Activated CD8-positive, alpha-beta memory T cell treated with anti-CD3 and anti-CD28 coated beads for 48 hours (primary cell): ENCODE data around the gene ZNF235.
"Not testable (repeated sequence)": the region's sequence is repeated elsewhere in the genome, so short reads cannot be mapped to it uniquely, and the experiment has no call there.

ENCODE experiments used
- DNase-seq, 3 experiments: peaks; one replicate each; pipeline ENCODE4 v3.0.0-alpha.2; 2020; ENCODE audit warnings: low read depth in 2 of 3, low spot score in 2 of 3

The ZNF235 gene

GRCh38 chr19:44258136-44258535 is 46.7 kb downstream of the ZNF235 start:
- DNase-seq = no peak

DNA sequence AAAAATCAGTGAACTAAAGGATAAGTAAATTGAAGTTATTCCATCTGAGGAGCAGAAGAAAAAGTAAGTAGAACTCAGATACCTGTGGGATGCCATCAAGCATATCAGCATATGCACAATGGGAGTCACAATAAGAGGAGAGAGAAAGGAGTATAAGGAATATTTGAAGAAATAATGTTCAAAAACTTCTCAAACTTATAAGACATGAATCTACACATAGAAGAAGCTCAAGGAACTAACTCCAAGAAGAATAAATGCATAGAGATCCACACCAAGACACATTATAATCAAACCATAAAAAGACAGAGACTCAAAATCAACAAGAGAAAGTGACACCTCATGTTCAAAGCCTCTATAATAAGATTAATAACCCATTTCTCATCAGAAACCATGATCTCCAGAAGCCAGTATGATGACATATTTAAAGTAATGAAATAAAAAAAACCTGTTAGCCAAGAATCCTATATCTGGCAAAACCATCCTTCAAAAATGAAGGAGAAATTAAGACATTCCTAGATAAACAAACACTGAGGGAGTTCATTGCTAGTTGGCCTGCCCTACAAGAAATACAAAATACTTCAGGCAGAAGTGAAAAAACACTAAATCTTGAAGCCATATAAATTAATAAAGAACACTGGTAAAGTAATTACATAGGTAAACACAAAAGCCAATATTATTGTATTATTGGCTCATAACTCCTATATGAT is 49.0 kb downstream of the ZNF235 start:
- DNase-seq = no peak

- no peak for DNase-seq
These were observed 50.3 kb downstream of the ZNF235 start for GRCh38 chr19:44254496-44254895.

GRCh38 chr19:44253392-44253791 is 51.4 kb downstream of the ZNF235 start:
- DNase-seq = not testable (repeated sequence)

DNA sequence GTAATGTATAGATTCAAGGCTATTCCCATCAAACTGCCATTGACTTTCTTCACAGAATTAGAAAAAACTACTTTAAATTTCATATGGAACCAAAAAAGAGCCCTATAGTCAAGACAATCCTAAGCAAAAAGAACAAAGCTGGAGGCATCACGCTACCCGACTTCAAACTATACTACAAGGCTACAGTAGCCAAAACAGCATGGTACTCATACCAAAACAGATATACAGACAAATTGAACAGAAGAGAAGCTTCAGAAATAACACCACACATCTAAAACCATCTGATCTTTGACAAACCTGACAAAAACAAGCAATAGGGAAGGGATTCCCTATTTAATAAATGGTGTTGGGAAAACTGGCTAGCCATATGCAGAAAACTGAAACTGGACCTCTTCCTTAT is 52.5 kb downstream of the ZNF235 start:
- DNase-seq = not testable (repeated sequence)

DNA sequence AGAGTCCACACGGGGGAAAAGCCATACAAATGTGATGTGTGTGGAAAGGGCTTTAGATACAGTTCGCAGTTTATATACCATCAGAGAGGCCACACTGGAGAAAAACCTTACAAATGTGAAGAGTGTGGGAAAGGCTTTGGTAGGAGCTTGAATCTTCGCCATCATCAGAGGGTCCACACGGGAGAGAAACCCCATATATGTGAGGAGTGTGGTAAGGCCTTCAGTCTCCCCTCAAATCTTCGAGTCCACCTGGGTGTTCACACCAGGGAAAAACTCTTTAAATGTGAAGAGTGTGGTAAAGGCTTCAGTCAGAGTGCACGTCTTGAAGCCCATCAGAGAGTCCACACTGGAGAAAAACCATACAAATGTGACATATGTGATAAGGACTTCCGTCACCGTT is 68.4 kb downstream of the ZNF235 start:
- DNase-seq = no peak
